AG09319 (cell line): Measurements from ENCODE around the gene CHMP2A.

Experiments used
- DNase-seq: peaks from one replicate; pipeline ENCODE4 v3.0.0-alpha.2; 2010; ENCODE audit warnings: low read depth; ENCODE audit errors: extremely low read depth
- TF ChIP-seq, protein P1 (sequence below): IDR thresholded peaks from 2 replicates; pipeline ENCODE4 v1.5.1; 2011; ENCODE audit warnings: low read depth, mild to moderate bottlenecking, inconsistent platforms, low read length, moderate library complexity

Gene CHMP2A

GRCh38 chr19:58550362-58551122 is 4.4 kb downstream of the CHMP2A start:
- TF ChIP-seq, protein P1, sequence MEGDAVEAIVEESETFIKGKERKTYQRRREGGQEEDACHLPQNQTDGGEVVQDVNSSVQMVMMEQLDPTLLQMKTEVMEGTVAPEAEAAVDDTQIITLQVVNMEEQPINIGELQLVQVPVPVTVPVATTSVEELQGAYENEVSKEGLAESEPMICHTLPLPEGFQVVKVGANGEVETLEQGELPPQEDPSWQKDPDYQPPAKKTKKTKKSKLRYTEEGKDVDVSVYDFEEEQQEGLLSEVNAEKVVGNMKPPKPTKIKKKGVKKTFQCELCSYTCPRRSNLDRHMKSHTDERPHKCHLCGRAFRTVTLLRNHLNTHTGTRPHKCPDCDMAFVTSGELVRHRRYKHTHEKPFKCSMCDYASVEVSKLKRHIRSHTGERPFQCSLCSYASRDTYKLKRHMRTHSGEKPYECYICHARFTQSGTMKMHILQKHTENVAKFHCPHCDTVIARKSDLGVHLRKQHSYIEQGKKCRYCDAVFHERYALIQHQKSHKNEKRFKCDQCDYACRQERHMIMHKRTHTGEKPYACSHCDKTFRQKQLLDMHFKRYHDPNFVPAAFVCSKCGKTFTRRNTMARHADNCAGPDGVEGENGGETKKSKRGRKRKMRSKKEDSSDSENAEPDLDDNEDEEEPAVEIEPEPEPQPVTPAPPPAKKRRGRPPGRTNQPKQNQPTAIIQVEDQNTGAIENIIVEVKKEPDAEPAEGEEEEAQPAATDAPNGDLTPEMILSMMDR: no peak
- DNase-seq: no peak

- TF ChIP-seq, protein P1: no peak
- no peak for DNase-seq
Measured at GRCh38 chr19:58549664-58550361, 5.1 kb downstream of the CHMP2A start.

DNA sequence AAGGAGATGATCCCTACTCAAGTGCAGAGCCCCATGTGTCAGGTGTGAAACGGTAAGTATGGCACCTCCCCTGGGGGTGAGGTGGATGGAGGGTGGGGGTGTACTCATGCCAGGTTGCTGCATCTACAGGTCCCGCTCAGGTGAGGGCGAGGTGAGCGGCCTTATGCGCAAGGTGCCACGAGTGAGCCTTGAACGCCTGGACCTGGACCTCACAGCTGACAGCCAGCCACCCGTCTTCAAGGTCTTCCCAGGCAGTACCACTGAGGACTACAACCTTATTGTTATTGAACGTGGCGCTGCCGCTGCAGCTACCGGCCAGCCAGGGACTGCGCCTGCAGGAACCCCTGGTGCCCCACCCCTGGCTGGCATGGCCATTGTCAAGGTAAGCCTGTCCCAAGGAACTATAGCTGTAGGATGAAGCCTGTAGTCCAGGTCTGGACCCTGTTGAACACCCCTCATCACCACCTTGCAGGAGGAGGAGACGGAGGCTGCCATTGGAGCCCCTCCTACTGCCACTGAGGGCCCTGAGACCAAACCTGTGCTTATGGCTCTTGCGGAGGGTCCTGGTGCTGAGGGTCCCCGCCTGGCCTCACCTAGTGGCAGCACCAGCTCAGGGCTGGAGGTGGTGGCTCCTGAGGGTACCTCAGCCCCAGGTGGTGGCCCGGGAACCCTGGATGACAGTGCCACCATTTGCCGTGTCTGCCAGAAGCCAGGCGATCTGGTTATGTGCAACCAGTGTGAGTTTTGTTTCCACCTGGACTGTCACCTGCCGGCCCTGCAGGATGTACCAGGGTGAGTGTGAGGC is 5.8 kb downstream of the CHMP2A start:
- no peak for DNase-seq
- TF ChIP-seq, protein P1: no peak

- DNase-seq: no peak
- TF ChIP-seq, protein P1: no peak
Measured at GRCh38 chr19:58547323-58548312, 7.3 kb downstream of the CHMP2A start.

DNA sequence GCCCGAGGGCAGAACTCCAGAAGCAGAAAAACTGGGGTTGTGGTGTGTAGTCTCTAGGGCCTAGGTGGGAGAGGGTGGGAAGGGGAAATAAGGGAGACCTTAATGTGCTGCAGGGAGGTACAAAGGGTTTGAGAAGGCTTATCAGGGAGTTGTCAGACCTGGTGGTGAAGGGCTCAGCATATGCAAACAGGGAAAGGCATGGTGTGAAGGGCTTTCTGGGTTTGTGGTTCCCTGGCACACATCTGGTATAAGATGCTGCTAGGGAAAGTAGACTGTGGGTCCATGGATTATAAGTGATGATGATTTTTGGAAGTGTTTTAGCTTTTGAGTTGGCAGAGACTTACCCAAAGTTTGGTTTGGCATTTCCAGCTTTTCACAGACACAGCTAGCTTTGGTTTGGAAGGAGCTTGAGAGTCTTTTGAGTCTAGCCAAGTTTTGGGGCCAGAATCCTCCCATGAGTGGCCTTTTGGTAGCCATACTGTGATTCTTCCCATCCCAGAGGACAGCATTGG is 8.8 kb downstream of the CHMP2A start:
- TF ChIP-seq, protein P1: no peak
- no peak for DNase-seq

DNA sequence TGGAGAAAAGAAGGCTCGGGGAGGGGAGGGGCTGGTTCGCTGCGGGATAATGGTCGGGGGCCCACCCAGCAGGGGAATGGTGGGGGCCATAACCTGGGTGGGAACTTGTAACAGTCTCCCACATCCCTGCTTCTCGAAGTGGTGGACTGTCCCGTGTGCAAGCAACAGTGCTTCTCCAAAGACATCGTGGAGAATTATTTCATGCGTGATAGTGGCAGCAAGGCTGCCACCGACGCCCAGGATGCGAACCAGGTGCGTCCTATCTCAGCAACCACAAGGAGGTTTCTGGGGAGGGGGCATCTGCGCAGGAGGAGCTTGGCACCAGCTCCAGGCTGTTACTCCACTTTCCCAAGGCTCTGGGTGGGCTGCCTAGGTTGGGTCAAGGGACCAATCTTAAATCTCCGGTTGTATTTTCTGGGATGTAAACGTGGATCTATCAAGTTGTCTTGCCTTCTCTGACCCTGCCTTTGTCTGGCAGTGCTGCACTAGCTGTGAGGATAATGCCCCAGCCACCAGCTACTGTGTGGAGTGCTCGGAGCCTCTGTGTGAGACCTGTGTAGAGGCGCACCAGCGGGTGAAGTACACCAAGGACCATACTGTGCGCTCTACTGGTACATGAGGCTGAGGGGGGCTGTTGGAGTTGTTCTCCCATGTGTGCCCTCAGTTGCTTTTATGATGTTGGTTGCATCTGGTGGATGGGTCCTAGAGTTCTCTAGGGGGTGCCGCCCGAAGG is 9.5 kb downstream of the CHMP2A start:
- no peak for DNase-seq
- TF ChIP-seq, protein P1: no peak
